C4-2B (cell line): ENCODE results near the gene ATPAF2.

Source experiments
- CTCF ChIP-seq: fragments of 450-650 bp; conservative IDR thresholded peaks from 2 replicates; pipeline ENCODE4 v1.5.1; 2017; ENCODE audit warnings: mild to moderate bottlenecking
- ZFX ChIP-seq: fragments of 450-650 bp; IDR thresholded peaks from 2 replicates; pipeline ENCODE4 v1.6.1; 2017

GRCh38 chr17:18038149-18038850 is 668 bp downstream of the ATPAF2 start:
- no peak for TF ChIP-seq CTCF
- no peak for TF ChIP-seq ZFX
